ENCODE results near the gene GRM1. TPM values are rescaled to one million over a fixed set of nuclear protein-coding genes. Genes with fewer than 3 reads are reported as not detected.
"Not testable (repeated sequence)": the region's sequence is repeated elsewhere in the genome, so short reads cannot be mapped to it uniquely, and the experiment has no call there.

Gene GRM1
- total and polyA plus RNA-seq, 5 experiments from 2014 or later, result not detected

DNA sequence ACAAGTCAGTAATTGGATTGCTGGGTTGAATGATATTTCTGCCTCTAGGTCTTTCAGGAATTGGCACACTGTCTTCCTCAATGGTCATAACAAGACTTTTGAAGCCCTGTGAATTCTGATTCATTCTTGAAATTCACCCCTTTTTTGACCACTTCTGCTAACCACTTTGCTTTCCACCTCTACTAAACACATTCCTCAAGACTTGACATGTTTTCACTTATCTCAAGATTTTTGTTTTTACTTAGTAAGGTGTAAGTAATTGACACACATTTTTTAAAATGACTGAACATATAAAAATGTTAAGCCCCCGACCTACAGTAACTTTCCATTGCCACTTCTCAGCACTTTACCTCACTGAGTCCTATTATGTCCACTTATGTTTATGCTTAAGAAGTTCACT is 239.1 kb downstream of the GRM1 start:
- peaks cover 0 to 9% (median 4%) of the 10 kb centered on the region in 9 donors for H3K9me3 Mint-ChIP-seq
- ATAC-seq (no peak), DNase-seq (no peak)
- no peak overlapping the region for H3K4me3 Mint-ChIP-seq
- no peaks in the 10 kb centered on the region for H3K4me1 Mint-ChIP-seq
- H3K27me3 Mint-ChIP-seq, result peaks cover 0 to 5% (median 2%) of the 10 kb centered on the region in 5 donors
- no peaks in the 10 kb centered on the region for H3K36me3 Mint-ChIP-seq
- POLR2A ChIA-PET, result no interaction called here
- H3K27ac Mint-ChIP-seq, result no peak overlapping the region

- no peaks in the 10 kb centered on the region for H3K36me3 Mint-ChIP-seq
- POLR2A ChIA-PET, result no interaction called here
- peaks cover 0 to 9% (median 4%) of the 10 kb centered on the region in 9 donors for H3K9me3 Mint-ChIP-seq
- no peaks in the 10 kb centered on the region for H3K4me1 Mint-ChIP-seq
- DNase-seq, result no peak
- peaks cover 0 to 5% (median 2%) of the 10 kb centered on the region in 5 donors for H3K27me3 Mint-ChIP-seq
- no peak for ATAC-seq
- H3K27ac Mint-ChIP-seq, result no peak overlapping the region
- H3K4me3 Mint-ChIP-seq, result no peak overlapping the region
These were observed 240.6 kb downstream of the GRM1 start for GRCh38 chr6:146269482-146269881.

DNA sequence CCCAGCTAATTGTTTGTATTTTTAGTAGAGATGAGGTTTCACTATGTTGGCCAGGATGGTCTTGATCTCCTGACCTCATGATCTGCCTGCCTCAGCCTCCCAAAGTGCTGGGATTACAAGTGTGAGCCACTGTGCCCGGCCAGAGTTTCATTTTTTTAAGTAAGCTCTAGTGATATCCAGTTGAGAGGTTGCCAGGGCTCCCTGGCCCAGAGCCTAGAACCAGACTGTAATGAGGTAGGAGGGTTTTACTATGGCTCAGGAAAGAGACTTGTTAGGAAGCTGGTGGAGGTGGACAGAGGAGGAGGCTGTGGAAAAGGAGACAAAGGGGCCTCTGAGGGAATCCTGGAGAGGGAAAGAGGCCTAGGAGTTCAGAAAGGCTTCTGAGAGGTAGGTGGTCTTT is 242.3 kb downstream of the GRM1 start:
- H3K27me3 Mint-ChIP-seq, POLR2A ChIA-PET, H3K4me1 Mint-ChIP-seq, H3K27ac Mint-ChIP-seq, H3K9me3 Mint-ChIP-seq, H3K4me3 Mint-ChIP-seq, H3K36me3 Mint-ChIP-seq, DNase-seq, ATAC-seq: not testable (repeated sequence)

DNA sequence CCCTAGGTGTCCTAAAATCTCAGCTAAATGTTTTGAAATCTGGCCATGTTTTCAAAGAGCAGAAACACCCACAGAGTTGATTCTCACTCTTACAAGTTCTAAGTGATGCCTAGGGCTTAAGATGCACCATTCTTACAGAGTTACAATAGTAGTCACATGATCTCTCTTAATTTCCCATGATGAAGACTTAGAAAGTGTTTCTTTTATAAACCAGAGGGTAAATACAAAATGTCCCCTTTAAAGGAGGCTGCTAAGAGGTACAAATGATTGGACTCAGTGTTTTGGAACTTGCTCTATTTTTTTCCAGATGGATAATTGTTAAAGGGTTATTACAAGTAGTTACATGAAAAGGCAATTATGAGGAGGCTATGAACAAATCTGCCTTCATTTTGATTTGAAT is 244.6 kb downstream of the GRM1 start:
- peaks cover 0 to 4% (median 2%) of the 10 kb centered on the region in 5 donors for H3K27me3 Mint-ChIP-seq

DNA sequence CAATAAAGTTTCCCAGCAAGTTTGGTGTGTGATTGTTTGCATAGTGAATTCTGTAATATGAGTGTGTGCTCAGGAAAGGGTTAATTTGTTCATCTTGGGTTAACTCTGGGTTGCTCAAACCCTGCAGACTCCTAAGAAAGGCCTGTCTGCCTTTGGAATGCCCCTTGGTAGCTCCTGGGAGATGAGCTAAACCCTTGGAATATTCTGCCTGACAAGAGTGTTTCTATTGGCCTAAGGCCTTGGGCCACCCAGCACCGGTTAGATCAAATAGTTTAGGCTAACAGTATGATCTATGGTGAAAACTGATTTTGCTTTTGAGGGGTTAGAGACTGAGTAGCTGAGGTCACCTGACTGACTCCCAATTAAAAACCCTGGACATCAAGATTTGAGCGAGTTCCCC is 248.3 kb downstream of the GRM1 start:
- Mint-ChIP-seq H3K27me3 (peaks cover 0 to 4% (median 2%) of the 10 kb centered on the region in 5 donors), H3K36me3 (no peaks in the 10 kb centered on the region), H3K9me3 (no peaks in the 10 kb centered on the region), H3K27ac (no peak overlapping the region), H3K4me1 (no peaks in the 10 kb centered on the region), H3K4me3 (no peak overlapping the region)
- POLR2A ChIA-PET, result no interaction called here
- no peak for DNase-seq
- ATAC-seq, result no peak

More for the DNA sequence above, 244.6 kb downstream of the GRM1 start:
- H3K9me3 Mint-ChIP-seq, result no peaks in the 10 kb centered on the region
- DNase-seq (no peak), ATAC-seq (no peak)
- POLR2A ChIA-PET, result no interaction called here
- H3K4me3 Mint-ChIP-seq, result no peak overlapping the region
- no peak overlapping the region for H3K27ac Mint-ChIP-seq
- H3K36me3 Mint-ChIP-seq, result no peaks in the 10 kb centered on the region
- H3K4me1 Mint-ChIP-seq, result no peaks in the 10 kb centered on the region

DNA sequence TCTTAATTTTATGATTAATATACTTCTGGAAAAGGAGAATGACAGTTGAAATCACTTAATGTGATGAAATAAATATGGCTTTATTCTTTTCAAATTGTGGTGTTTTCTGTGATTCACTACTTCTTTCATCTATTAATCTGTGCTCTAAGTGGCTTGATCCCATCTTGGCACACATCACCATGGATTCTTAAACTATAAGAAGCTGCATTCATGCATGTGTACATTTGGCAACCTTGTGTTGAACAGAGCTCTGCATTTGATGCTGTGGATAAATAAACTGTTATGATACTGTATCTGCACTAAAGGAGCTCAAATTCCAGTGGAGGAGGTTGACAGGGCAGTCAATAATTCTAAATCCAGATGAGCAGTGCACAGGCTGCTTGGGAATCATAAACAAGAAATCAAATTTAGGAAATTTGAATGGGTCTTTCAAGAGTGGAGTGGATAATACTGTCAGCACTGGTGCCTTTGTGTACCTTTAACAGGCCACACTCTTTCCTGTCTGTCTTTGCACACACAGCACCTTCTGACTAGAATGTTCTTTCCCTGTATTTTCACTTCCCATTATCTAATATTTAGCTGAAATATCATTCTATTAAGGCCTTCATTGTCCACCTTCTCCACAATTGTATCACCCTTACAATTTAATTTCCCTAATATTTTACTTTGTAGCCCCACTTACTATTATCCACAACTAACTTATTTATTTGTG is 252.9 kb downstream of the GRM1 start:
- H3K4me3 Mint-ChIP-seq, result no peak overlapping the region
- POLR2A ChIA-PET, result no interaction called here
- DNase-seq (no peak), ATAC-seq (no peak)
- H3K27me3 Mint-ChIP-seq, result peaks cover 0 to 5% (median 0%) of the 10 kb centered on the region in 5 donors
- H3K4me1 Mint-ChIP-seq, result no peaks in the 10 kb centered on the region
- no peak overlapping the region for H3K27ac Mint-ChIP-seq
- no peaks in the 10 kb centered on the region for H3K36me3 Mint-ChIP-seq
- peaks cover 0 to 10% (median 0%) of the 10 kb centered on the region in 9 donors for H3K9me3 Mint-ChIP-seq

DNA sequence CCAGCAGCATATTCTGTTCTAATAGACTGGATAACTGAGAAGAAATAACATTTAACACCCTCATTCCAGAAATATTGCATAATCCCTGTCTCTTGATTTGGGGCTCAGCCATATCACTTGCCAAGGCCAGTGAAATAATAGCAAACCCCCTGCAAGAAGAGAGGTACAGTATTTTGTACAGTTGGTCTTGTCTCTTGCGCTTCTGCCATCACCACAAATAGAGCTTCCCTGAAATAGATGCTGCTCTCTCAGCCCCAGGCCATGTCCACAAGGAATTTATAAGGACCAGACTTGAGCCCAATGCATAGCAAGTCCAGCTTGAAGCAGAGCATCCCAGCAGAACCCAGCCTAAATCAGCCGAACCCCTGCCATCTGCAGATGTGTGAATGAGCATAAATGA is 254.0 kb downstream of the GRM1 start:
- Mint-ChIP-seq H3K9me3 (peaks cover 0 to 10% (median 0%) of the 10 kb centered on the region in 9 donors), H3K27me3 (peaks cover 0 to 5% (median 0%) of the 10 kb centered on the region in 5 donors), H3K27ac (no peak overlapping the region), H3K36me3 (no peaks in the 10 kb centered on the region), H3K4me3 (no peak overlapping the region), H3K4me1 (no peaks in the 10 kb centered on the region)
- DNase-seq, result no peak
- POLR2A ChIA-PET, result no interaction called here
- ATAC-seq, result no peak

DNA sequence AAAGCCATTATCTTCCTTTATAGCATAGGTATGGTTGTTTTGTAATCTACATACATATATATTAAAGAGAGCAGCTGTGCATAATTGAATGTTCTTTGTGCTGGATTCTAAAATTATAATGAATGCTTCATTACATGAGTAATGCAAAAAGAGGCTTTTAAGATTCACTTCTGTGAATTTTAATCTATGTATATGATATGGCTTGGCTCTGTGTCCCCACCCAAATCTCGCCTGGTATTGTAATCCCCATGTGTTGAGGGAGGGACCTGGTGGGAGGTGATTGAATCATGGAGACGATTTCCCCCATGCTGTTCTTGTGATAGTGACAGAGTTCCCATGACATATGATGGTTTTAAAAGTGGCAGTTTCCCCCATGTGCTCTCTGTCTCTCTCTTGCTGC is 255.4 kb downstream of the GRM1 start:
- H3K27me3 Mint-ChIP-seq, result peaks cover 0 to 5% (median 0%) of the 10 kb centered on the region in 5 donors
- no peak overlapping the region for H3K27ac Mint-ChIP-seq
- peaks cover 0 to 10% (median 0%) of the 10 kb centered on the region in 9 donors for H3K9me3 Mint-ChIP-seq
- H3K4me1 Mint-ChIP-seq, result no peaks in the 10 kb centered on the region
- no peak overlapping the region for H3K4me3 Mint-ChIP-seq
- POLR2A ChIA-PET, result no interaction called here
- ATAC-seq (no peak), DNase-seq (no peak)
- H3K36me3 Mint-ChIP-seq, result no peaks in the 10 kb centered on the region

DNA sequence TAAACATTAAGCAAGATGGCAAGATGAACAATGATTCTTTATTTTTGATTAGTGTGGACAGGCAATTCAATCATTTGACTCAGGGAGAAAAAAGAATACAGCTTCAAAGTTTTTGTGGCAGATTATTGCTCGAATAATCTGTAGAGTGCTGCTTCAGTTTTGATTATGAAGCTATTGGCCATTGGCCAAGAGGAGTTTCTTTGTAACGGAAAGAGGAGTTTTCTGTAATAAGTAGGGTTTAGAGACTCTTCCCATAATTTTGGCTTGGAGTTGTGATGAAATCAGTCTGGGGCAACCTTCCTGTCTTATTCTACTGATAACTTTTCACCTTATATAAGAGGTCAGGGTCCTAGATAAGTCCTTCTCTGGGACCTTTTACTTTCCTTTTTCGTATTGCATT is 258.1 kb downstream of the GRM1 start:
- no peak for DNase-seq
- Mint-ChIP-seq H3K36me3 (no peaks in the 10 kb centered on the region), H3K4me1 (no peaks in the 10 kb centered on the region), H3K4me3 (no peak overlapping the region), H3K27me3 (peaks cover 0 to 11% (median 0%) of the 10 kb centered on the region in 5 donors), H3K27ac (no peak overlapping the region), H3K9me3 (peaks cover 0 to 11% (median 0%) of the 10 kb centered on the region in 9 donors)
- ATAC-seq, result no peak
- POLR2A ChIA-PET, result no interaction called here

DNA sequence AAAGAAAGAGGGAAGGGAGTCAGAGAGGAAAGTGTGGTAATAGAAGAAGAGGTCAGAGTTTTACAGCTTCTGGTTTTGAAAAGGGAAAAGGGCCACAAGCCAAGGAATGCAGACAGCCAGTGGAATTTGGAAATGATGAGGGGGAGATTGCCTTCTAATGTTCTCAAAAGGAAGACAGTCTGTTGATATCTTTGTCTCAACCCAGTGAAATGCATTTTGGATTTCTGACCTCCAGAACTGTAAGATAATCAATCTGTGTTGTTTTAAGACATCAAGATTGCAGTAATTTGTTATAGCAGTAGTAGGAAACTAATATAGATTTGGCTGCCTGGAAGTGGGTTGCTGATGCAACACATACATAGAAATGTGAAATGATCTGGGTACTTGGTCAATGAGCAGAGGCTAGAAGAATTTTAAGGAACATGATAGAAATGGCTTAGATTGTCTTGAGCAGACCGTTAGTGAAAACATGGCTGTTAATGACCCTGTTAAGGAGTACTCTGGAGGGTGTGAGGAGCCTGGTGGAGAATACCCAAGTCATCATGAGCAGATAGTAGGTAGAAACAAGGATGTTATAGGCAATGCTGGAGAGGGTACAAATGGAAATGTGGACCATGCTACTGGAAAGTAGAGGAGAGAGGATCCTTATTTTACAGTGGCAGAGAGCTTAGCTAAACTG is 259.0 kb downstream of the GRM1 start:
- POLR2A ChIA-PET, result no interaction called here

DNA sequence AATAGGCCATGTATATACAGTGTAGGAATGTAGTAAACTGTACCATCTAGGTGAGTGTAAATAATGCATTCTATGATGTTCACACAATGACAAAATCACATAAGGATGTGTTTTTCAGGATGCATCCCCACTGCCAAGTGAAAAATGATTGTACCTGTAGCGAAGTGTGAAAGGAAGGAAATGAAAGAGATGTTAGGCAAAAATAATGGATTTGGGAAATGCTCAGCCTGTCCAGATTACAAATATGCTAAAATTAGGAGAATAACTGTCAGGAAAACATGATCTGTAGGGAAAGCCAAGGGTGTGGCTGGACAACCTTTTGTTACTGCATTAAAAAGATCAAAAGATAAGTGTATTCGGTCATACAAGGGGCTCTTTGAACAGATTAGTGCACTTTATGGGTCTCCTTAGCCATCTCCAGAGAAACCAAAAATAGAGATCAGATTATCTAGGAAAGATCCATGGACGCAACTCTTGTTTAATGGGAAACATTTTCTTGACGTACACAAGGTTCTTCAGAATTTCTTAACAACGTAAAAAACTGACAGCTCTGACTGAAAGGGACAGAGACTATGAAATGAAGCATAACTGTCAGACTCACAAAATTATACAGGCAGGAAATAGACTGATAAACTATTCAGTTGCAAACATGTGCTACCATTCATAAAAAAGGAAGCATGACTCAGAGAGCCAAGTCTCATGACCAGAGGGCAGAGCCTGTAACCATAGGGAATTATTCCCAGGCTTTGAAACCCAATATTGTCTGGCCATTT is 261.1 kb downstream of the GRM1 start:
- no peaks in the 10 kb centered on the region for H3K36me3 Mint-ChIP-seq
- no peak for DNase-seq
- no peaks in the 10 kb centered on the region for H3K4me1 Mint-ChIP-seq
- ATAC-seq, result no peak
- no peak overlapping the region for H3K27ac Mint-ChIP-seq
- peaks cover 0 to 11% (median 0%) of the 10 kb centered on the region in 9 donors for H3K9me3 Mint-ChIP-seq
- POLR2A ChIA-PET, result no interaction called here
- H3K27me3 Mint-ChIP-seq, result peaks cover 0 to 10% (median 0%) of the 10 kb centered on the region in 5 donors
- no peak overlapping the region for H3K4me3 Mint-ChIP-seq

More for the DNA sequence above, 259.0 kb downstream of the GRM1 start:
- DNase-seq (no peak), ATAC-seq (no peak)
- peaks cover 0 to 11% (median 0%) of the 10 kb centered on the region in 9 donors for H3K9me3 Mint-ChIP-seq
- H3K27me3 Mint-ChIP-seq, result peaks cover 0 to 11% (median 0%) of the 10 kb centered on the region in 5 donors
- H3K4me1 Mint-ChIP-seq, result no peaks in the 10 kb centered on the region
- no peaks in the 10 kb centered on the region for H3K36me3 Mint-ChIP-seq
- no peak overlapping the region for H3K4me3 Mint-ChIP-seq
- no peak overlapping the region for H3K27ac Mint-ChIP-seq

- H3K9me3 Mint-ChIP-seq, result peaks cover 0 to 5% (median 0%) of the 10 kb centered on the region in 9 donors
- DNase-seq (no peak), ATAC-seq (no peak)
- H3K27me3 Mint-ChIP-seq, result peaks cover 0 to 5% (median 0%) of the 10 kb centered on the region in 5 donors
- POLR2A ChIA-PET, result no interaction called here
- H3K4me1 Mint-ChIP-seq, result no peaks in the 10 kb centered on the region
- H3K4me3 Mint-ChIP-seq, result no peak overlapping the region
- no peak overlapping the region for H3K27ac Mint-ChIP-seq
- H3K36me3 Mint-ChIP-seq, result no peaks in the 10 kb centered on the region
These were observed 261.7 kb downstream of the GRM1 start for GRCh38 chr6:146290589-146290901.

DNA sequence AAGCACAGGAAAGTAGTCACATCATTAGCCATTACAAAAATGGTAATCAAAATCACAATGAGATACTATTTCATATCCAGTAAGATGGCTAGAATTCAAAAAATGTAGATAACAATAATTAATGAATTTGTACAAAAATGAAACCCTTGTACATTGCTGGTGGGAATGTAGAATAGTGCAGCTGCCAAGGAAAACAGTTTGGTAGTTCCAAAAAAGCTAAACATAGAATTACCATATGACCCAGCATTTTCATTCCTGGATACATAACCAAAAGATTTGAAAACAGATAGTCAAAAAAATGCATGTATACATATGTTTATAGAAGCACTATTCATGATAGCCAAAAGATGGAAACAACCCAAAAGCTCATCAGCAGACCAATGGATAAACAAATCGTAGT is 263.6 kb downstream of the GRM1 start:
- H3K4me3 Mint-ChIP-seq, result no peak overlapping the region
- POLR2A ChIA-PET, result no interaction called here
- DNase-seq (no peak), ATAC-seq (no peak)
- no peak overlapping the region for H3K27ac Mint-ChIP-seq
- H3K9me3 Mint-ChIP-seq, result peaks cover 0 to 4% (median 0%) of the 10 kb centered on the region in 9 donors
- H3K36me3 Mint-ChIP-seq, result no peaks in the 10 kb centered on the region
- H3K27me3 Mint-ChIP-seq, result peaks cover 0 to 5% (median 0%) of the 10 kb centered on the region in 5 donors
- H3K4me1 Mint-ChIP-seq, result no peaks in the 10 kb centered on the region
